ENCODE results near the gene ACADL.
A peak's percentile ranks its signal among the peaks of the same experiment; 100 is the strongest.

ACADL gene

GRCh38 chr2:210224941-210225672, at the start of gene ACADL:
TSS of gene ACADL (minus strand) at chr2:210225447. CDS start at chr2:210225263, 184 bp downstream.
- peak; percentile 8 for DNase-seq (ENCODE audit: low read depth)

DNA sequence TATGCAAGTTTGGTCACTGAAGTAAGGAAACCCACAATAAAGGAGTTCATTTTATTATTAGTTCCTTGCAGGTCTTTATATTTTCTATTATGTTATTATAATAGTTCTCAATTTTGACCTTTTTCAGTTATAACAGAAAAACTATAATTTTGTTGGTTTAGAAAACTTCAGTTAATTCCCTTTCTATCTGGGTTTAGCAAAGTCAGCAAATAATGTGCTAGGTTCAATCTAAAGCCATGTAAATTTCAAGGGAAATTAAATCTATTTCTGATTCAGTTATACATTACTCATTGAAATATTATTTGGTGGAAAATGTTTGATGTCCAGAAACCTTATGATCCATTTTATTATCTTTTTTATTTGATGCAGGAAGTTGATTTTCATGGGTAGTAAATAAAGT, 46.1 kb upstream of the ACADL start:
- DNase-seq (ENCODE audit: low read depth) = no peak

DNA sequence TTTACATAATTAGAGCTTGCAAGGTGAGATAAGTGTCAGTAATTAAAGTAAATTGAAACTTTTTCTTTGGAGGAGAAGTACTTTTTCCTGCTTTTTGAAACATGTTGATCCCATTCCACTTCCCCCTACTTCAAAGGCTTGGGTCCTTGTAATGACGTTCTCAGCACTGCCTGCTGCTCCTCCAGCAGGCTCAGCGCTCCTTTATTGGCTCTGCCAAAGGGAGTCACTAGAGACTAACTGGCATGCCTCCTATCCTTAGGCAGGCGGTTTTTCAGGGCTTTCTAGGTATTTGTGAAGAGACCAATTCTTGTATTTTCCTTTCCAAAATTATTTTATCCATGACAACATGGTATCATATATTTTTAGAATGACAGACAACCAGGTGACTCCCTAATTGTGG, 43.9 kb upstream of the ACADL start:
- DNase-seq (ENCODE audit: low read depth) = no peak

DNA sequence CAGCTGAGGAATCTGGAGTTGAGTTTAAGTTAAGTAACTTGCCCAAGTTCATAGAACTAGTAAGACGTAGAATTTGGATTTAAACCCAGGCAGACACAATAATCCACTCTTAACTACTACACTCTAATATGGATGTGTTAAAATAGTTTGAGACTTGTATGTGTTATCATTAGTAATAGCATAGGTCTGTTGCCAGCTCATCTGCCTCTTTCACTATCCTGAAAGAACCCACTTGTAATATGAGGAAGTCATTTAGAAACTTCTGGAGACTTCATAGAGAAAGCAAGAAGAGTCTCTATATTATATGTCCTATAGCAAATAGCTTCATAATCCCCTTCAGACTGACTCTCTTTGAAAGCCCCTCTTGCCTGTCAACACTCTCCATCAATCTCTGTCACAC, 43.0 kb upstream of the ACADL start:
- DNase-seq (ENCODE audit: low read depth) = no peak

DNA sequence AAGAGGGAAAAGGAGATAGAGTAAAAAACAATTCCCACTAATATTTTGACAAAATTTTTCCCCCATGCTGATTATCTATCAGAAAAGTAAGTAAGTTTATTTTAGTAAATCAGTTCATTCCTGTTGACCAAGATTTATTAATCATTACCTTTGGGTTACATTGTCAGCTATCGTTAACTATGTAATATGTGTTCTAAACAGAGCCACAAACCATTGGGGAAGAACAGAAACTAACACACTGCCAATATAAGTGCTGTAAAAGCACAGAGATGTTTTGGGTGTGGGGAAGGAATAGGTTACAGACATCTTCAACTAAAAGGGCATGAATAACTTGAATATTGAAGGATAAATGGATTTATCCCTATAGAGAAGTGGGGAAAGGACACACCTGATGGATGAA, 42.5 kb upstream of the ACADL start:
- no peak for DNase-seq (ENCODE audit: low read depth)

DNA sequence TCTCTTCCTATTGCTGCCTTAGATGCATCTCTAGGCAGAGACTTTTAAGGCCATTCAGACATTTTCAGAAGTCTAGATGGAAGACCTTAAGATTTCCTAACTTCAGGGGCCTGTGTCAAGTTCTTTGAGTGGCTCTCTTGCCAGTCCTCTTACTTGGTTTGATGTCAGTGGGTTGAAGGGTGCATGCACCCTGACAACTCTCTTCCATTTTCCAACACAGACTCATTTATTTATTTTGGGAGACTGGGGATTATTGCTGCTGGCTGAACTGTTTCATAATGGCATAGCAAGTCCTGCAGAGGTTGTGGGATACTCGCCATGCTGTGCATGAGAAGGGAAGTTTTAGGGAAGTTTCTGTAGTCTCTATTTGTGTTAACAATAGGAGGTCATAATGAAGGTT, 39.0 kb upstream of the ACADL start:
- no peak for DNase-seq (ENCODE audit: low read depth)

DNA sequence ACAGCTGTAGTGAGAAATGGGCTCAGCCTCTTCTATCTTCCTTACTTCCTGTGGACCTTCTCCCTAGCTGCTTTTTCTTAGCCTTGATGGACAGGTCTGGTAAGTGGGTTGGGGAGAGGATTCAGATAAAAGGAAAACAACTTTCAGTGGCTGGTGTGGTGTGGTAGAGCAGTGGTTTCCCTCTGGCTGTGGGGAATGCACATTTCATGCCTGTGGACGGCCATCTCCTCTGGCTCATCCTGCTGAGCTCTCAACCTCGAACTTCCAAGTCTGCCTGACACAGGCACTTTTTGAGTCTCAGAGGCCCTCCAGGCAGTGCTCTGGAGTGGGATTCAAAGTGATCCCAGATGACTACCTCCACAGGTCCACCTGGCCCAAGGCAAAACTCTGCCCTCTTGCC, 38.6 kb upstream of the ACADL start:
- no peak for DNase-seq (ENCODE audit: low read depth)

DNA sequence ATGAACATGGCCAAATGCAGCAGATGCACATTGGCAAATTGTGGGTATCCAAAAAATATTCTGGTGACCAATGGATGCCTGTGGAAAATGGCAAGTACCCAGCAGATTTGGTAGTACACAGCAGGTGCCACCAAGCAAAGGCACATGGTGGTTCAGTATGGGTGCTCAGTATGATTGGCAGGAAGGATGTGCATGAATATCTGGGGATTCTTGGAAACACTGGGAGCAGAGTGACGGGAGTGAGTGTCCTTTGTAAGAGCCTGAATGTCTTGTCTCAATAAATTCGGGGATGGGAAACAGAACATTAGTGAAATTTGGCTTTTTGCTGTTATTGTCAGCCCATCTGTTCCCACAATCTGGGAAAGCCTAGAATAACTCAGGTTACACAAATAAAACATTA, 36.8 kb upstream of the ACADL start:
- no peak for DNase-seq (ENCODE audit: low read depth)

- no peak for DNase-seq (ENCODE audit: low read depth)
Observed at GRCh38 chr2:210259687-210260086, 34.4 kb upstream of the ACADL start.

DNA sequence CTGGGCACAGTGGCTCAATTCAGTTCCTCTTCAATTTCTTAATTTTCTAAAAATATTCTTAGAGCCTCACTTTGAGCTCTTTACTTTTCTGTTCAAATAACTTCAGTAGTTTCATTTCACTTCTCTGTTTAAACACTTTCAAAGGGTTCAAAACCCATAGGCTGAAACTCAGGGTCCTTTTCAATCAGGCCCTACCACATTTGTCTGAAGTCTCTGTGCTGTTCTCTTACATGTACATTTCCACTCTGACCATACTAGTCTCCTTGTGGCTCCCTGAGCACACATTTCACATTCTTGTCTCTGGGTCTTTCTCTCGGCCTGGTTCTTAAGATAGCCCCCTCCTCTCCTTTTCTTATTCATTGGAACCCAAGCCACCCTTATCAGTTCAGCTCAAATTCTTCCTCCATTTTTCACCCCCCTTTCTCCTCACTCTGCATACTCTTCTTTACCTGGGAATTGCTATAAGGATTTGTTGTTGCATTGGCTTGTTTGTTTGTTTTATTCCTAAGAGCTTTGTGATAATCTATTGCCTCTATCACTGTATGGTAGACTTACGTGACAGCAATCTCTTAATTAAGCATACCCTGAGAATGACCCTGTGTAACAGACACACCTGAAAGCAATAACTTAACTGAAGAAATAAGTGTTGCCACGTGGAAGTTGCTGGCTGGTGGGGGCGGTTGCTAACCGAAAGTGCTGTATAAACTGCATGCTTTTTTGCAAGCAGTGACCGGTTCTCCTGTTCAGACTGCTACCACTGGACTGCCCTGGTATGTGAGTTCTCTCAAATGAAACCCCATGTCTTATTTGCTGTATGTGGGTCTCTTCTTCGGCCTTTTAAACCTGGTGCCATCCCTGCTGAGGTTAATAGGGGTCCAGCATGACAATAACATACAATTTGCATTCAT, 27.7 kb upstream of the ACADL start:
- no peak for DNase-seq (ENCODE audit: low read depth)

GRCh38 chr2:210250622-210251021, 25.4 kb upstream of the ACADL start:
- no peak for DNase-seq (ENCODE audit: low read depth)

GRCh38 chr2:210233487-210233886, 8.2 kb upstream of the ACADL start:
- no peak for DNase-seq (ENCODE audit: low read depth)

DNA sequence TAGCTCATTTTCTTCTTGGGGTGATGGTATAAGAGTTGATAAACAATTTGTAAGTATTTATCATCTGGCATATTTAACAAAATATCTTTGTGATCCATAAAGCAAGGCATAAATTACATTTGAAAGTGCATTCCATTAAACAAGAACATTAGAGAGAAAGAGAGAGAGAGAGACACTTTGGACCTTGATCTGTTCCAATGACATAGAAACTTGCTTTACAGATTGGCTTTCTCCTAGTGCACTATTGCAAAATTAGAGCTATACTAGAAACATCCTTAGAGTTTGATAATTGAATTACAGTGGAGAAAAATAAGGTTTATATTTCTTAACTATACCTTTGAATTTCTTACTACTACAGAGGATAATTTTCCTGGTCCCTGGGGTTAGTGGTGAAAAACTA, 5.7 kb upstream of the ACADL start:
- DNase-seq (ENCODE audit: low read depth) = no peak

- no peak for DNase-seq (ENCODE audit: low read depth)
Observed at GRCh38 chr2:210230518-210230917, 5.3 kb upstream of the ACADL start.

- no peak for DNase-seq (ENCODE audit: low read depth)
Observed at GRCh38 chr2:210228586-210228985, 3.3 kb upstream of the ACADL start.

GRCh38 chr2:210227290-210228088, 2.2 kb upstream of the ACADL start:
- DNase-seq (ENCODE audit: low read depth) = no peak

GRCh38 chr2:210226223-210226622, 976 bp upstream of the ACADL start:
- DNase-seq (ENCODE audit: low read depth) = no peak

DNA sequence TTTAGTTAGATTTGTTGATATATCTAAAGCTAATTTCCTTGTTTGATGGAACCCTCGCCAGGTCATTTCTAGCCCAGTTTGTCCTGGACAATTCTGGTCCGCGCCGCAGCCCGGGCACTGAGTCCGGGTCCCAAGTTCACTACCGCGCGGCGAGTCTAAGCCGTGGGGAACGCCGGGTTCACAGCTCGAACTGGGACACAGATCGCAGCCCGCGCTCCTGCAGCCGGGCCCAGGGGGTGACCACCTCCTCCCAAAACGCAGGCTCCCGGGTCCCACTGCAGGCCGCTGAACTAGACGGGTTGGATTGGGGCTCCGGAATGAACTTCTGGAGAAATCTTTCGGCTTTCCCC, 681 bp downstream of the ACADL start:
- no peak for DNase-seq (ENCODE audit: low read depth)

- no peak for DNase-seq (ENCODE audit: low read depth)
Observed at GRCh38 chr2:210215120-210215519, 10.1 kb downstream of the ACADL start.

GRCh38 chr2:210210185-210210584, 15.1 kb downstream of the ACADL start:
- DNase-seq (ENCODE audit: low read depth) = no peak

GRCh38 chr2:210207929-210208328, 17.3 kb downstream of the ACADL start:
- no peak for DNase-seq (ENCODE audit: low read depth)

DNA sequence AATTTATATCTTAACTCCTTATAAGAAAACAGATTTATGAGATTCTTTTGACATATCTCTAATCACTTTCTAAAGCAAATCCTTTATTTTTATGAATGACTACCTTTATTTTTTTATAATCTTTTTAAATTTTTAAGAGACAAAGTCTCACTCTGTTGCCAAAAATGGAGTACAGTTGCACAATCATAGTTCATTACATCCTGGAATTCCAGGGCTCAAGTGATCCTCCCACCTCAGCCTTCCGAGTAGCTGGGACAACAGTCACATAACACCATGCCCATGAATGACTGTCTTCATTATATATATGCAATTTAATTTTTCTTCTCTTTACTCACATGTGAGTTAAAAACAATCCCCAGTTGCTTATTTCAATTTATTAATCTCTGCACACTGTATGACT, 21.7 kb downstream of the ACADL start:
- DNase-seq (ENCODE audit: low read depth) = no peak

GRCh38 chr2:210203147-210203546, 22.1 kb downstream of the ACADL start:
- no peak for DNase-seq (ENCODE audit: low read depth)
